AG09319 (cell line): ENCODE data around the gene SH3PXD2A.

ENCODE experiments used
- DNase-seq: peaks from one replicate; pipeline ENCODE4 v3.0.0-alpha.2; 2010; ENCODE audit warnings: low read depth; ENCODE audit errors: extremely low read depth
- CTCF ChIP-seq: IDR thresholded peaks from 2 replicates; pipeline ENCODE4 v1.5.1; 2011; ENCODE audit warnings: low read depth, mild to moderate bottlenecking, inconsistent platforms, low read length, moderate library complexity

Gene SH3PXD2A

GRCh38 chr10:103703941-103704919, 151.1 kb downstream of the SH3PXD2A start:
- DNase-seq = no peak
- no peak for TF ChIP-seq CTCF

GRCh38 chr10:103701380-103702222, 153.8 kb downstream of the SH3PXD2A start:
- TF ChIP-seq CTCF = no peak
- no peak for DNase-seq

DNA sequence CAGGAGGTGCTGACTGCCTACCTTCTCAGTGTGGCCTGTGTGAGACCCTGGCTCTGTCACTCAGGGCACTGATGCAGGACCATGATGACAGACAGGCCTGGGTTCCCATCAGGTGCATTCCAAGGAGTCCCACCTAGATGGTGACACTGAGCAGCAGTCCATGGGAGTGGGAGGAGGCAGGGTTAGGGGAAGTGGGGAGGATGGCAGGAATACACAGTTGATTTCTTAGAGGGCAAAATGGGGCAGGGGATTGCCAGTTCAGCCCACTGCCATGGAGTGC, 155.0 kb downstream of the SH3PXD2A start:
- TF ChIP-seq CTCF = no peak
- DNase-seq = no peak

GRCh38 chr10:103699611-103700435, 155.6 kb downstream of the SH3PXD2A start:
- no peak for DNase-seq
- TF ChIP-seq CTCF = no peak

DNA sequence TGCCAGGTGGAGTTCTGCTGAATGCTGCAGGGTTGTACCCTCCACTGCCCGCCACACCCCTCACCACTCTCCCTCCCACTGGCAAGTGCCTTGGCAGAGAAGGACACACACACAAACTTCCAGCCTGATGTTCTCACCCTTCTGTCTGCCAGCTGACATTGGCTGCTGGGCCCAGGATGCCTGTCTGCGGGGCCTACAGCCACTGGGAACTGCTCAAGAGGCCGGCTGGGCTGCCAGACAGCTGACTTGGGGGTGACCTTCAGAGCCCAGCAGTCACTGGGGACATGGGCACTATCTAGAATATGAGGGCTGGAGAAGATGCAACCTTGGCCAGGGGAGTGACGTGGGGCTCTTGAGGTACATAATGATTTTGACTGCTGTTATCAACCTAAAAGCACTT, 157.1 kb downstream of the SH3PXD2A start:
- TF ChIP-seq CTCF = no peak
- DNase-seq = no peak

DNA sequence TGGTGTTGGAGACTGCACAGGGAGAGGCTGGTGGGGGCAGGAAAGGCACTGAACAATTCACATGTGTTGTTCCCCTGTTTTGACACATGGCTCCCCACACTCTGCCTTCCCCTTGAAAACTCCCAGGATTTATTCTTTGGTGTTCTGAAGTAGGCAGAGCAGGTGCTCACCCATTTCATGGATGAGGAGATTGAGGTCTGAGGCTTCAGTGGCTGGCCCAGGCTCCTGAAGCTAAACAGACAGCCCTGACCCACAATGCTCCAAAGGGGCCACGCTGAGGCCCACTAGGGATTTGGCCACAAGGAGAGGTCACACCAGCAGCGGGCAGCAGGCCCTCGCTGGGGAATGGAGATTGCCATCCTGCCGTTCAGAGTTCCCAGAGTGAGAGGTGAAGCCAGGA, 157.6 kb downstream of the SH3PXD2A start:
- no peak for DNase-seq

More for the DNA sequence above, 157.6 kb downstream of the SH3PXD2A start:
- no peak for TF ChIP-seq CTCF
